HL-60 (cell line): ENCODE measurements around the gene DBX1.

Source experiments
- DNase-seq, 2 experiments: peaks; one replicate each; pipeline ENCODE4 v3.0.0-alpha.2; 2010 to 2020; ENCODE audit warnings: low read depth in 1 of 2, low spot score in 1 of 2
- H3K27ac ChIP-seq: fragments of 250-450 bp; sonication (Bioruptor Pico); replicated peaks from 2 replicates; pipeline ENCODE4 v1.5.1; 2020; ENCODE audit warnings: mild to moderate bottlenecking, moderate library complexity
- H3K27me3 ChIP-seq: fragments of 250-450 bp; sonication (Bioruptor Pico); 2 replicates; pipeline ENCODE4 v1.5.1; 2021; ENCODE audit warnings: mild to moderate bottlenecking, moderate library complexity; ENCODE audit not compliant: insufficient read depth, poor library complexity, severe bottlenecking
- H3K4me3 ChIP-seq: replicated peaks from 2 replicates; pipeline ENCODE4 v1.5.1; 2011; ENCODE audit warnings: mild to moderate bottlenecking, control low read depth, low read length; ENCODE audit not compliant: insufficient read depth
- CTCF ChIP-seq: IDR thresholded peaks from one replicate; pipeline ENCODE4 v1.5.1; 2011; ENCODE audit warnings: low read length, control low read depth, inconsistent platforms; ENCODE audit not compliant: insufficient read depth
- GABPA ChIP-seq: IDR thresholded peaks from 2 replicates; pipeline ENCODE4 v1.6.1; 2012; ENCODE audit warnings: low read depth
- POLR2AphosphoS5 ChIP-seq: IDR thresholded peaks from 2 replicates; pipeline ENCODE4 v1.6.1; 2012; ENCODE audit warnings: low read depth
- REST ChIP-seq: IDR thresholded peaks from 2 replicates; pipeline ENCODE4 v1.6.1; 2012; ENCODE audit warnings: low read depth; ENCODE audit not compliant: insufficient replicate concordance
- SPI1 ChIP-seq: IDR thresholded peaks from 2 replicates; pipeline ENCODE4 v1.6.1; 2012; ENCODE audit warnings: low read depth, mild to moderate bottlenecking, borderline replicate concordance

The DBX1 gene

GRCh38 chr11:20116825-20117224 lies 43.5 kb downstream of the DBX1 start:
- no peaks in the 10 kb centered on the region for H3K27me3 ChIP-seq
- TF ChIP-seq CTCF (no peak), GABPA (no peak), SPI1 (no peak), POLR2AphosphoS5 (no peak), REST (no peak)
- no peak overlapping the region for H3K4me3 ChIP-seq
- no peak overlapping the region for H3K27ac ChIP-seq
- DNase-seq: no peak

GRCh38 chr11:20114588-20114987 lies 45.7 kb downstream of the DBX1 start:
- H3K4me3 ChIP-seq: no peak overlapping the region
- no peak overlapping the region for H3K27ac ChIP-seq
- DNase-seq: no peak
- TF ChIP-seq GABPA (no peak), POLR2AphosphoS5 (no peak), SPI1 (no peak), REST (no peak), CTCF (no peak)
- H3K27me3 ChIP-seq: no peaks in the 10 kb centered on the region

- TF ChIP-seq GABPA (no peak), REST (no peak), SPI1 (no peak), POLR2AphosphoS5 (no peak)
- Histone ChIP-seq H3K4me3 (no peak overlapping the region), H3K27ac (no peak overlapping the region), H3K27me3 (no peaks in the 10 kb centered on the region)
- DNase-seq: no peak
These were observed 47.2 kb downstream of the DBX1 start for GRCh38 chr11:20113149-20113438.
